Epithelial cell of alveolus of lung (primary cell): Measurements from ENCODE around the gene WDR7. TPM values are rescaled to one million over a fixed set of nuclear protein-coding genes. Genes with fewer than 3 reads are reported as not detected.

Experiments
- total RNA-seq: library from RNA; depleted of rRNA; stranded (reverse); fragments of >200 nt; gene quantifications from 2 replicates; pipeline ENCODE4 v1.2.1, GENCODE V29; 2015

Gene WDR7
- 7.9 and 9.8 TPM in 2 replicates for total RNA-seq

GRCh38 chr18:56650944-56651770, at the start of gene WDR7:
TSS of gene WDR7 (plus strand) at chr18:56651359. CDS start at chr18:56672516, 21,157 bp downstream.

GRCh38 chr18:56638232-56639103, 12.7 kb upstream of the WDR7 start, which contains the start of gene TXNL1:
TSS of gene TXNL1 (minus strand) at chr18:56638592. CDS start at chr18:56638440, 152 bp downstream.

Other genes with a start within 250 kb of the WDR7 start
- gene TXNL1, start 12.8 kb upstream of the WDR7 start, total RNA-seq, result 60.0 and 65.3 TPM in 2 replicates